Type B pancreatic cell (in vitro differentiated cells): Measurements from ENCODE around the gene PEX14. TPM values are rescaled to one million over a fixed set of nuclear protein-coding genes. Genes with fewer than 3 reads are reported as not detected.

Experiments
- DNase-seq: peaks from one replicate; pipeline ENCODE4 v3.0.0; 2021; ENCODE audit warnings: mixed read lengths; ENCODE audit not compliant: unreplicated experiment; ENCODE audit errors: extremely low spot score
- H3K27ac Mint-ChIP-seq: 2 replicates; pipeline ENCODE4 v1.8.0; 2021; ENCODE audit warnings: mild to moderate bottlenecking, mixed read lengths
- H3K27me3 Mint-ChIP-seq: 2 replicates; pipeline ENCODE4 v1.8.0; 2021; ENCODE audit warnings: mixed read lengths
- H3K36me3 Mint-ChIP-seq: 2 replicates; pipeline ENCODE4 v1.8.0; 2021; ENCODE audit warnings: mixed read lengths
- H3K4me1 Mint-ChIP-seq: one replicate; pipeline ENCODE4 v1.8.0; 2021; ENCODE audit warnings: mixed read lengths; ENCODE audit not compliant: unreplicated experiment
- H3K4me3 Mint-ChIP-seq: 2 replicates; pipeline ENCODE4 v1.8.0; 2021; ENCODE audit warnings: mild to moderate bottlenecking, mixed read lengths
- H3K9me3 Mint-ChIP-seq: 2 replicates; pipeline ENCODE4 v1.8.0; 2021; ENCODE audit warnings: mixed read lengths
- CTCF ChIP-seq: fragments of 200-600 bp; sonication (generic); conservative IDR thresholded peaks from 2 replicates; pipeline ENCODE4 v1.5.0; 2021; ENCODE audit warnings: antibody characterized with exemption, mild to moderate bottlenecking
- total RNA-seq: library from RNA; stranded (reverse); gene quantifications from 2 replicates; pipeline ENCODE4 v1.2.1, GENCODE V29; 2021; ENCODE audit warnings: low replicate concordance

The PEX14 gene
- total RNA-seq, 1 donor from 2014 or later = 22.5 TPM

DNA sequence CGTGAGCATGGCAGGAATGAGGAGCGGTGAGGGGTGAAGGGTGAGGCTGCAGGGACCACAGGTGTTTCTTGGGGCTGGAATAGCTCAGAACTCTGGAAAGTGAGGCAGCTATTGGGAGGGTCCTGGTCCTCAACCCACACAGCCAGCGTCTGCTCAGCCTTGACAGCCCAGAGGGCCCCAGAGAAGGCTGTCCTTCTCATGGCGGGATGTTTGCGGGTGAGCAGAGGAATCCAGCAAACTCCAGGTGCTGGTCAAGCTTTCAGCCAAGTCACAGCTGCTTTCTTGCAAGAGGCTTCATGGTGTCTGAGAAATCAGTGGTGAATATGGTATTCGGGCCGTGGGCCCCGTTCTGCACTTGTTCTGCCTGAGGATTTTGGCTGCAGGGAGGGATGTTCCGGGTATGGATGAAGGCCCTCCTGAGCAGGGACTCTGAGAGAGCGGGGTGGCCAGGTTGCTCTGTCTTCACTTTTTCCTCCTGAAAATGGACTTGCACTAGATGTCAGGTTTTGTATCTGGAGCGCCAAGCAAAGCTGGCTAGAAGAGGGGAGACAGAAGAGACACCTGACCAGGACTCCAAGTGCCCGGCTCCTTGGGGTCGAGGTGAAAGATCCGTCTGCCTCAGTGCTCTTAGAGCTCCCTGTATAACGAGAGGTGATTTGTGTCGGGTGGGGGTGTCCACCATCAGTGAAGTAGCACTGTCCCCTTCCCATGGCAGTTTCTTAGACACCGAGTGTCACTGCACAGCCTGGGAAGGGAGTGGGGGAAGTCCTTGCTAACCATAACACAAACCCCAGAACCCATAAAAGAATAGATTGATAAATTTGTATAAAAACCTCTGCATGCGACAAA, 139.9 kb downstream of the PEX14 start:
- Mint-ChIP-seq H3K4me3 (no peak overlapping the region), H3K9me3 (no peaks in the 10 kb centered on the region), H3K27ac (no peak overlapping the region), H3K36me3 (no peaks in the 10 kb centered on the region), H3K27me3 (no peaks in the 10 kb centered on the region), H3K4me1 (no peaks in the 10 kb centered on the region)
- TF ChIP-seq CTCF = no peak
- no peak for DNase-seq

DNA sequence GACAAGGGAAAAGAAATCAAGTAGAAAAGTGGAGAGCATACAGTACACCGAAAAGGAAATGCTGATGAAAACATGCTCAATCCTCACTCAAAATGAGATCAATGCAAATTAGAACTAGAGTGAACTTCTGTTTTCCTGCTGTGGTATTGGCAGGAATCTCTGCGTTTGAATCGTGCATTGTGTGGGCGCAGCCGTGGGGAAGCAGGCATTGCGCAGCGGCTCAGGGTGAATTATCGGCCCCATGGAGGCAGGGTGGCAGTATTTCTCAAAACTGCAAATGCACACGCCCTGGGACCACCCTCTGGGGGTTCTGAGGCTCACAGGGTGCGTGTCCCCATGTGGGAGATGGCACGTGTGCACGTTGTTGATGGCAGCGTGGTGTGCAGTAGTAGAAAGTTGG, 140.6 kb downstream of the PEX14 start:
- H3K27me3 Mint-ChIP-seq = no peaks in the 10 kb centered on the region
- H3K4me3 Mint-ChIP-seq = no peak overlapping the region
- no peak overlapping the region for H3K27ac Mint-ChIP-seq
- no peaks in the 10 kb centered on the region for H3K36me3 Mint-ChIP-seq
- no peak for TF ChIP-seq CTCF
- no peaks in the 10 kb centered on the region for H3K9me3 Mint-ChIP-seq
- H3K4me1 Mint-ChIP-seq = no peaks in the 10 kb centered on the region
- no peak for DNase-seq

GRCh38 chr1:10615932-10616671, 141.4 kb downstream of the PEX14 start:
- DNase-seq = no peak
- Mint-ChIP-seq H3K4me3 (no peak overlapping the region), H3K4me1 (no peaks in the 10 kb centered on the region), H3K9me3 (no peaks in the 10 kb centered on the region), H3K36me3 (no peaks in the 10 kb centered on the region), H3K27ac (no peak overlapping the region), H3K27me3 (no peaks in the 10 kb centered on the region)
- no peak for TF ChIP-seq CTCF

DNA sequence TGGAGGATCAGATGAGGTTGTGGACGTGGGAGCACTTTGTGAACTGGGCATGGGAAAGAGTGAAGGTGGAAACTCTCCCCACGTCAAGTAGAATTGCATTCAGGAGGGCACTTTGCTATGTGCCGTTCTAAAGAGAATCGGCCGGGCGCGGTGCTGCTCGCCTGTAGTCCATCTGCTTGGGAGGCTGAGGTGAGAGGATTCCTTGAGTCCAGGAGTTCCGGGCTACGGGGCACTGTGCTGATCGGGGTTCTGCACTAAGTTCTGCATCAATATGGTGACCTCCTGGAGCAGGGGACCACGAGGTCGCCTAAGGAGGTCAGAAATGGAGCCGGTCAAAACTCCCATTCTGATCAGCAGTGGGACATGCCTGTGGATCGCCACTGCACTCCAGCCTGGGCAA, 141.9 kb downstream of the PEX14 start:
- H3K4me1 Mint-ChIP-seq = no peaks in the 10 kb centered on the region
- TF ChIP-seq CTCF = no peak
- no peak for DNase-seq
- H3K27ac Mint-ChIP-seq = no peak overlapping the region
- no peak overlapping the region for H3K4me3 Mint-ChIP-seq
- no peaks in the 10 kb centered on the region for H3K9me3 Mint-ChIP-seq
- H3K36me3 Mint-ChIP-seq = no peaks in the 10 kb centered on the region
- no peaks in the 10 kb centered on the region for H3K27me3 Mint-ChIP-seq

DNA sequence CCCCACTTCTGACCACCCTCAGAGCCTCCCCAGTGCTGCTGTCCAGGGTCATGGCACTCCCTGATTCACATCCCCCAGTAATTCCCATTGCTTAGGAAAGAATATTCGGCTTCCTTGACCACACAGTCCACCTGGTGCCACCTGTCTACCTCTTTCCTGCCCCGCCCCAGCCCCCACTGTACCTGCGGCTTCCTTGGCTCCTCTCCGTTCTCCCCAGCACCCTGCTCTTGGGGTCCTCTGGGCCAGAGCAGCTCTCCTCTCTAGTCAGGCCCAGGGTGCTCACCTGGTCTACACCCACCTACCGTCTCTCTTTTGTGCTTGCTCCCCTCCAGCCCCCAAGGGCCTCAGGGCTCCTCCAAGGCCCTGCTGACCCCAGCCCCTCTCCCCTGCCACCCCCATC, 142.6 kb downstream of the PEX14 start:
- no peak for TF ChIP-seq CTCF
- H3K27ac Mint-ChIP-seq = no peak overlapping the region
- peaks cover 2% of the 10 kb centered on the region for H3K36me3 Mint-ChIP-seq
- H3K9me3 Mint-ChIP-seq = no peaks in the 10 kb centered on the region
- peaks cover 3% of the 10 kb centered on the region for H3K4me1 Mint-ChIP-seq
- no peak for DNase-seq
- no peaks in the 10 kb centered on the region for H3K27me3 Mint-ChIP-seq
- H3K4me3 Mint-ChIP-seq = no peak overlapping the region
